WI38 (cell line): ENCODE measurements around the gene RPL29.

Experiments used
- H3K4me3 ChIP-seq: 2 replicates; pipeline ENCODE4 v1.5.1; 2011; ENCODE audit warnings: low read depth, mild to moderate bottlenecking, control low read depth, low read length
- CTCF ChIP-seq: IDR thresholded peaks from 2 replicates; pipeline ENCODE4 v1.5.1; 2012; ENCODE audit warnings: low read depth, mild to moderate bottlenecking, control low read depth, low read length

The RPL29 gene

GRCh38 chr3:51947215-51947900 is 48.3 kb downstream of the RPL29 start:
- no peak overlapping the region for H3K4me3 ChIP-seq
- no peak for TF ChIP-seq CTCF

- no peak for TF ChIP-seq CTCF
- no peak overlapping the region for H3K4me3 ChIP-seq
These were observed 48.9 kb downstream of the RPL29 start for GRCh38 chr3:51946796-51947195.

- TF ChIP-seq CTCF: no peak
- H3K4me3 ChIP-seq: no peak overlapping the region
These were observed 49.6 kb downstream of the RPL29 start for GRCh38 chr3:51945926-51946705.

- no peak for TF ChIP-seq CTCF
- no peak overlapping the region for H3K4me3 ChIP-seq
These were observed 50.5 kb downstream of the RPL29 start for GRCh38 chr3:51945031-51945840.

- no peak for TF ChIP-seq CTCF
- H3K4me3 ChIP-seq: no peak overlapping the region
These were observed 51.2 kb downstream of the RPL29 start for GRCh38 chr3:51944451-51945021.
